SK-N-SH treated with all-trans-retinoic acid at 6 μM for 48 hours (cell line): Measurements from ENCODE around the gene EVX1.

ENCODE experiments used
- ATAC-seq: fragments of 200-7000 bp; cut with Tn5 transposase; 3 replicates; pipeline ENCODE4 v1.9.1; 2020; ENCODE audit warnings: mild to moderate bottlenecking, moderate library complexity
- ARNTL ChIP-seq: fragments of 450-650 bp; formaldehyde crosslinking; IDR thresholded peaks from 2 replicates; pipeline ENCODE4 v1.5.0; 2020; ENCODE audit warnings: low read depth, mild to moderate bottlenecking, moderate library complexity, borderline replicate concordance
- BACH2 ChIP-seq: fragments of 250-450 bp; sonication (Bioruptor Pico); IDR thresholded peaks from 2 replicates; pipeline ENCODE4 v1.9.0; 2021; ENCODE audit warnings: mild to moderate bottlenecking, borderline replicate concordance
- CREB5 ChIP-seq: fragments of 250-450 bp; sonication (Bioruptor Pico); IDR thresholded peaks from 2 replicates; pipeline ENCODE4 v1.5.1; 2020; ENCODE audit warnings: low read depth, mild to moderate bottlenecking, moderate library complexity
- CSDC2 ChIP-seq: fragments of 250-450 bp; sonication (Bioruptor Pico); IDR thresholded peaks from 2 replicates; pipeline ENCODE4 v1.5.0; 2020; ENCODE audit warnings: mild to moderate bottlenecking, moderate library complexity
- CSRNP3 ChIP-seq: fragments of 250-450 bp; sonication (Bioruptor Pico); IDR thresholded peaks from 2 replicates; pipeline ENCODE4 v1.5.1; 2021; ENCODE audit warnings: mild to moderate bottlenecking, moderate library complexity
- ESRRG ChIP-seq: fragments of 250-450 bp; sonication (Bioruptor Pico); IDR thresholded peaks from 2 replicates; pipeline ENCODE4 v1.6.1; 2021; ENCODE audit warnings: mild to moderate bottlenecking
- GLIS3 ChIP-seq: fragments of 250-450 bp; sonication (Bioruptor Pico); IDR thresholded peaks from 2 replicates; pipeline ENCODE4 v1.5.0; 2020; ENCODE audit warnings: mild to moderate bottlenecking, moderate library complexity
- ISL1 ChIP-seq: fragments of 250-450 bp; sonication (Bioruptor Pico); IDR thresholded peaks from 2 replicates; pipeline ENCODE4 v2.1.2; 2022; ENCODE audit warnings: mild to moderate bottlenecking, moderate library complexity
- OSR1 ChIP-seq: fragments of 250-450 bp; sonication (Bioruptor Pico); IDR thresholded peaks from 2 replicates; pipeline ENCODE4 v1.8.0; 2022; ENCODE audit warnings: moderate library complexity, mild to moderate bottlenecking, inconsistent platforms
- PATZ1 ChIP-seq: fragments of 250-450 bp; sonication (Bioruptor Pico); IDR thresholded peaks from 2 replicates; pipeline ENCODE4 v1.8.0; 2020; ENCODE audit warnings: mild to moderate bottlenecking, moderate library complexity, borderline replicate concordance
- POU6F1 ChIP-seq: fragments of 250-450 bp; sonication (Bioruptor Pico); IDR thresholded peaks from 2 replicates; pipeline ENCODE4 v1.8.0; 2021; ENCODE audit warnings: low read depth, mild to moderate bottlenecking, moderate library complexity, borderline replicate concordance
- PPARA ChIP-seq: fragments of 250-450 bp; sonication (Bioruptor Pico); IDR thresholded peaks from 2 replicates; pipeline ENCODE4 v1.5.0; 2020; ENCODE audit warnings: mild to moderate bottlenecking, borderline replicate concordance
- SNAI2 ChIP-seq: fragments of 250-450 bp; sonication (Bioruptor Pico); IDR thresholded peaks from 2 replicates; pipeline ENCODE4 v1.5.0; 2020; ENCODE audit warnings: mild to moderate bottlenecking, moderate library complexity
- TCF4 ChIP-seq: fragments of 250-450 bp; sonication (Bioruptor Pico); IDR thresholded peaks from 2 replicates; pipeline ENCODE4 v1.8.0; 2021; ENCODE audit warnings: mild to moderate bottlenecking, moderate library complexity, borderline replicate concordance
- TOX ChIP-seq: fragments of 250-450 bp; sonication (Bioruptor Pico); IDR thresholded peaks from 2 replicates; pipeline ENCODE4 v1.8.0; 2021; ENCODE audit warnings: mild to moderate bottlenecking, moderate library complexity, borderline replicate concordance
- TSHZ2 ChIP-seq: fragments of 250-450 bp; sonication (Bioruptor Pico); IDR thresholded peaks from 2 replicates; pipeline ENCODE4 v1.5.0; 2020; ENCODE audit warnings: mild to moderate bottlenecking, moderate library complexity
- ZC3H10 ChIP-seq: fragments of 250-450 bp; sonication (Bioruptor Pico); IDR thresholded peaks from 2 replicates; pipeline ENCODE4 v1.5.1; 2021; ENCODE audit warnings: mild to moderate bottlenecking, moderate library complexity
- ZFP3 ChIP-seq: fragments of 250-450 bp; sonication (Bioruptor Pico); IDR thresholded peaks from 2 replicates; pipeline ENCODE4 v1.5.0; 2020; ENCODE audit warnings: mild to moderate bottlenecking, moderate library complexity
- ZFP30 ChIP-seq: fragments of 450-650 bp; formaldehyde crosslinking; IDR thresholded peaks from 2 replicates; pipeline ENCODE4 v1.5.0; 2022; ENCODE audit warnings: mild to moderate bottlenecking, moderate library complexity
- ZNF565 ChIP-seq: fragments of 450-650 bp; formaldehyde crosslinking; conservative IDR thresholded peaks from 2 replicates; pipeline ENCODE4 v1.5.0; 2020; ENCODE audit warnings: low read depth, mild to moderate bottlenecking, moderate library complexity
- ZNF8 ChIP-seq: fragments of 450-650 bp; formaldehyde crosslinking; IDR thresholded peaks from 2 replicates; pipeline ENCODE4 v1.5.0; 2020; ENCODE audit warnings: mild to moderate bottlenecking, moderate library complexity

EVX1 gene

GRCh38 chr7:27199849-27200760 is 42.5 kb upstream of the EVX1 start, which contains the start of gene HOXA13:
Gene HOXA13 (minus strand): TSS chr7:27200091. CDS start chr7:27200077, 14 bp downstream.
- TF ChIP-seq ARNTL (CRISPR knock-in tag) (no peak), SNAI2 (CRISPR knock-in tag) (no peak), ISL1 (no peak), PATZ1 (CRISPR knock-in tag) (no peak), CSRNP3 (no peak), PPARA (CRISPR knock-in tag) (no peak), ZFP3 (CRISPR knock-in tag) (no peak), ZC3H10 (CRISPR knock-in tag) (no peak), ZNF8 (no peak), ZFP30 (no peak), BACH2 (CRISPR knock-in tag) (no peak), TOX (CRISPR knock-in tag) (no peak), ZNF565 (CRISPR knock-in tag) (no peak), POU6F1 (no peak), TCF4 (CRISPR knock-in tag) (no peak), TSHZ2 (no peak), GLIS3 (CRISPR knock-in tag) (no peak), OSR1 (CRISPR knock-in tag) (no peak), CREB5 (no peak), CSDC2 (CRISPR knock-in tag) (no peak)
- ATAC-seq: no peak; the same call in 2 of the 3 replicates

- TF ChIP-seq ZFP3 (CRISPR knock-in tag): no peak
- no peak for TF ChIP-seq ZNF565 (CRISPR knock-in tag)
- TF ChIP-seq ESRRG (CRISPR knock-in tag): no peak
- TF ChIP-seq POU6F1: no peak
- TF ChIP-seq, all 23 proteins: peak for 0
Measured at GRCh38 chr7:27200761-27201579, 41.6 kb upstream of the EVX1 start.

More at GRCh38 chr7:27200761-27201579, 41.6 kb upstream of the EVX1 start:
- peak; percentile 23 for ATAC-seq
